DMS 273 treated with DMSO at 0.1 percent for 48 hours (cell line): Measurements from ENCODE around the gene ACR.

Source experiments
- DNase-seq: peaks from one replicate; lab custom pipeline; 2025; lab: John Stamatoyannopoulos, UW

The ACR gene

DNA sequence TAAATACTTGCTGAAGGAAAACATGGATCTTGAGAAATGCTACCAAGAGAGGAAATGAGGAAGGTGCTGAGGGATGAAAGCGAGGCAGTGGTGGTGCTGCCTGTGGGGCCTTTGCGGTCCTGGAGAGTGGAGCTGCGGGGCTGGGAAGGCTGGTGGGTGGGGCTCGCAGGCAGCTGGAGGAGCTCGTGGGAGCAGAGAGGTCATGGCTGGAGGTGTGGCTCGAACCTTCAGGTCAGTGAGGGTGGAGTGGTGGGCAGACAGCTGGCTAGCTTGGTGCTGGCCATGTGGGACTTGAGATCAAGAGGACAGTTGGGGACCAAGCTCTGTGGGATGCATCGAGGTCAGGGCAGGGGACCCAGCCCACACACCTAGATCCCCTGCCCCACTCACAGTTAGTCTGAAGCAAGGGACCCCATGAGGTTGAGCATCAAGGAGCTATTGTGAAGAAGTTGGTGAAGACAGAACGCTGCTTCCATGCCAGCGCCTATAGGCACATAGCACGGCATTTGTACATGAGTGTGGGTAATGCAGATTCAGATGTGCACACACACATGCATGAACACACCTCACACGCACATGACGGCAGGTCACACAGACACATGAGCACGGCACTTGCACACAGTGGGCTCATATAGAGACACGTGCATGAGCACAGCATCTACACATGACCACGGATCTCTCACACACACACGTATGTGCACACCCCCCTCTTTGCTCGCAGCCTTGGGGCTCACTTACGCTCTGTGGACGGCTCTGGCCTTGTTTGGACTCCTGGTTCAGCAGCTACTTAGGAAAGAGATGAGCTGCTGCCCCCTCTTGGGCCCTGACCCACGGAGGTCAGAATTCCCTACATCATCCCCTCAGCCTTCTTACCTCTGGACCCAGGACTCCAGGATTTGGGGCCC lies 34.9 kb upstream of the ACR start:
- no peak for DNase-seq

DNA sequence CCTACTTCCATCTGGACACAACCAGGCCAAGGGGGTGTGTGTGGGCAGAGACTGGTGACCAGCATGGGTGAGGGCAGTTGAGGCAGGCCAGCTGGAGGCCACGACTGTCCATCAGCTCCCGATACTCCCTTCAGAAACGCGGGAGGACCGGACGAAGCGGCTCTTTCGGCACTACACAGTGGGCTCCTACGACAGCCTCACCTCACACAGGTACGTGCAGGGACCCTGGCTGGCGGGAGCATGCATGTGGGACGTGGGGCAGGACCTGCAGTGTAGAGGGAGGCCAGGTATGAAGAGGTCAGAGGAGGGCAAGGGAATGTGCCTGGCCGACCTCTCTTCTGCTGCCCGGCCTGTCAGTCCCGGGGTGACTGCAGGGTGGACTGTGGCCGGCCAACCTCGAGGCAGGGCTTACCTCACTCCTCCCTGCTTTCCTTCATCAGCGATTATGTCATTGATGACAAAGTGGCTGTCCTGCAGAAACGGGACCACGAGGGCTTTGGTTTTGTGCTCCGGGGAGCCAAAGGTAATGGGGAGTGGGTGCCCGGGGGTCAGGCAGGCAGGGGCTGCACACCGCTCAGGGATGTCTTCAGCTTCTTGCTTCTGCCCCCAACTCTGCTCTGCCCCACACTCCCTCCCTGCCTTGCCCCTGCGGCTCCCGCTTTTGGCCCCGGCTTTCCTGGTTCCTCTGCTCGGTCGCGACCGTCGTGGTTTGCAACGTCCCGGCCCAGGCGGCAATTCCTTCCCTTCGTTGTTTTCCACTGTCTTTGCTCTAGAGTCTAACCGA lies 34.1 kb upstream of the ACR start:
- no peak for DNase-seq

DNA sequence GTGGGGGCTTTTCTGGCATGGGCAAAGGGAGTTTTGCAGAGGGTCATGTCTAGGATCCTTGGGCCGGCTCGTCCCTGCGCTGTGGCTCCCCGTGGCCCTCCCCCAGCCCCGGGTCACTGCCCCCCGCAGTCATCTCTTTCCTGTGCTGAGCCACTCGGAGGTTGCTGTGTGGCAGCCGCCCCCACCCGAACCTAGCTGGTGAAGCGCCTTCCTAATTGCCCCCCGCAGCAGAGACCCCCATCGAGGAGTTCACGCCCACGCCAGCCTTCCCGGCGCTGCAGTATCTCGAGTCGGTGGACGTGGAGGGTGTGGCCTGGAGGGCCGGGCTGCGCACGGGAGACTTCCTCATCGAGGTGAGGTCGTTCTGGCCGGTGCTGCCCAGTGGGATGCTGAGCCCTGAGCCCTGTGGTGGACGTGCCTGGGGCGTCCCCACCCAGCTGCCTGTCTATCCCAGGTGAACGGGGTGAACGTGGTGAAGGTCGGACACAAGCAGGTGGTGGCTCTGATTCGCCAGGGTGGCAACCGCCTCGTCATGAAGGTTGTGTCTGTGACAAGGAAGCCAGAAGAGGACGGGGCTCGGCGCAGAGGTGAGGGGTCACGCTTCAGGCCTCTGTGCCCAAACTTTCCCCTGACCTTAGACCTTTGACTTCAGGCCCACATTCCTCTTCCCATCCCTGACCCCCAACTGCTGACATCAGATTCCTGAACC lies 33.3 kb upstream of the ACR start:
- no peak for DNase-seq

DNA sequence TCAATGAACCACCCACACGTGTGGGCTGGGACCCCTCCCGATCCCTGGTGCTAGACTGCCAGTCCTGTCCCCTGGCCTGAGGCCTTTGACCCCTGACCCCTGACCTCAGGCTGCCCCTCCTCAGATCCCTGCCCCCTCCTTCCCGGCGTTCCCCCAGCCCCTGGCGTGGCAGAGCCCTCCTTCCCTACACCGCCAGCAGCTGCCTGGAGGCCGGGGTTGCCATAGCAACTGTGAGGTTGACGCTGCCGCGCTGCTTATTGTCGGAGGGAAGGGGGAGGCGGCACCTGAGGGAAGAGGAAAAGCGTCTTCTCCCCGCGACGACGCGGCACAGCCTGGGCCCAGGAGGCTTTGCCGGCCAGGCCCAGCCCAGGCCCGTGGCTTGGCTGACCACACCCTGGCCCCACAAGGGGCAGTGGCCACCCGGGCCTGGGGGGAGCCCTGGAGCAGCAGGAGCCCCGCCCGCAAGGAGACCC lies 32.7 kb upstream of the ACR start:
- DNase-seq: peak; percentile 7

DNA sequence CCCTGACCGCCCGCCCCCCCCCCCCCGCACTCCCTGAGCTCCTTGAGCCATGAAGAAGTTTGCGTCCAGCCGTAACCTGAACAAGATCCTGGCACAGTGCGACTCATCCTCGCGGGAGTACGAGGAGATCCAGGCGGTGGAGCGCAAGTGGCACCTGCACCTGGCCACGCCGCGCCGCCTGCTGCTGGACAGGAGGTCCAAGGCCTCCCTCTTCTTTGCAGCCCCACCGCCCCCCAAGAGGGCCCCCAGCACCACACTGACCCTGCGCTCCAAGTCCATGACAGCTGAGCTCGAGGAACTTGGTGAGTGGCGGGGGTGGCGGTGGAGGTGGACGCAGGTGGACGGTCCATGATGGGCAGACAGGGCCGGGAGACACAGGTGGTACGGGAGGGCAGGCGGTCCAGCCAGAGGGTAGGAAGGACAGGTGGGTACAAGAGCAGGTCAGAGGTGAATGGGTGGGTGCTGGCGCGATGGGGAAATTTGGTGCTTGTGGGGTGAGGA lies 32.1 kb upstream of the ACR start:
- no peak for DNase-seq

DNA sequence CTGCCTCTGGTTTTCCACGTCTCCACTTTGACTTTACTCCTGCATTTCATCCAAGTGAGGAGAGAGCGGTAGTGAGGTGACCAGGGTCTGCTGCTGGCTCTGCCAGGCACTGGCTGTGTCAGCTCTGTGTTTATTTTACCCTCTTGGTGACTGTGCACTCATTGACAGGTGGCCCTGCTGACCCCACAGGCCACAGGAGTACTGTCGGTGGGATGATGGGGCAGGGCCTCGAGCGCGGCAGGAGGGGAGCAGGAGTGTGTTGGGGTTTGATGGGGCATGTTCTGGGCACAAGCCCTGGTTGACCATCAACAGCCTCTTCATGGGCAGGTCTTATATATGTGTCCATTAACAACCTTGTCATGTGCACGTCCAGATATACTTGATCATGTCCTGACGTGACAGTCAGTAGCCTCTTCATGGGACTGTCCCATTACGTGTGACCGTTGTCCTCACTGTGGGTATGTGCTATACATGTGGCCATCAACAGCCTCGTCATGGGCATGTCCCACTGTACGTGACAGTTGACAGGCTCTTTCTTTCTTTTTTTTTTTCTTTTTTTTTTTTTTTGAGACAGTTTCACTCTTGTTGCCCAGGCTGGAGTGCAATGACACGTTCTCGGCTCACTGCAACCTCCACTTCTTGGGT lies 31.4 kb upstream of the ACR start:
- DNase-seq: no peak

DNA sequence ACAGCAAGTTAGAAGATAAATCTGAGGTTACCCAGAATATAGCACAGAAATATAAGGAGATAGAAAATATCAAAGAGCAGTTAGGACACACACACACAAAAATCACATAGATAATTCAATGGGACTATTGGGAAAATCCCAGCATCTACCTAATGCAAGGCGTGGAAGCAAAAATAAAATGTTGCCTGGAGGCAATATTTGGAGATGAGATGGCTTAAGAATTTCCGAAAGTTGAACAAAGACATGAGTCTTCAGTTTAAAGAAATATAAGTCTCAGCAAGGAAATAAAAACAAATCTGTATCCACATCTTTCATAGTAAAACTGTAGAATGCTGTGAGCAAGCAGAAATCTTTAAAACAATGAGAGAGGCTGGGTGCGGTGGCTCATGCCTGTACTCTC lies 29.5 kb upstream of the ACR start:
- DNase-seq: no peak

DNA sequence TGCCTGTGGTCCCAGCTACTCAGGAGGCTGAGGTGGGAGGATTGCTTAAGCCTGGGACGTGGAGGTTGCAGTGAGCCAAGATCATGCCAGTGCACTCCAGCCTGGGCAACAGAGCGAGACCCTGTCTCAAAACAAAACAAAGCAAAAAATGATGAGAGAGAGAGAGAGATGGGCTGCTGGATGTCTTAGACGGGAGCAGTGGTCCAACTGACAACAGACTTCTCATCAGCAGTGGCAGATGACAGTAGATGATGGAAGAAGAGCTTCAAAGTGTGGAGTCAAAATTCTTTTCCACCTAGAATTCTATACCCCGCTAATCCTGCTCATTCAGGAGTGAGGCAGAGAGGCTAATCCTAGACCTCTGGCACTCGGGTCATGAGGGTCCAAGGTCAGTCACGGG lies 29.0 kb upstream of the ACR start:
- no peak for DNase-seq

DNA sequence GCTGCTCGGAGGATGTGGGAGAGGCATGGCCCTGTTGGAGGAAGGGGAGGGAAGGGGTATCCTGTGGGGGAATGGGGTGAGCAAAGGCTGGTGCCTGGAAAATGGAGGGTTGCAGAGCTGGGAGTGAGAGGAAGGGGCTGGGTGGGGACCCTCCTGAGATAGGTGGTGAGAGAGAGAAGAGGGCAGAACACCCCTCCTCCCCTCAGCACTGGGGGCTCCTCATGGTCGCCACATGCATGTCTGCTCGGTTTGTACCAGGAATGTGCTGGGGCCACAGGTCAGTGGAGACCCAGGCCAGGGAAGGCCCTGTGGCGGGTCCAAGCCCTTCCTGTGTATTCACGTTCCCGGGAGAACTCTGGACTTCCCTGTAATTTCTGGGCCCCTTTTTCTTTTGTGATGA lies 27.8 kb upstream of the ACR start:
- DNase-seq: no peak

DNA sequence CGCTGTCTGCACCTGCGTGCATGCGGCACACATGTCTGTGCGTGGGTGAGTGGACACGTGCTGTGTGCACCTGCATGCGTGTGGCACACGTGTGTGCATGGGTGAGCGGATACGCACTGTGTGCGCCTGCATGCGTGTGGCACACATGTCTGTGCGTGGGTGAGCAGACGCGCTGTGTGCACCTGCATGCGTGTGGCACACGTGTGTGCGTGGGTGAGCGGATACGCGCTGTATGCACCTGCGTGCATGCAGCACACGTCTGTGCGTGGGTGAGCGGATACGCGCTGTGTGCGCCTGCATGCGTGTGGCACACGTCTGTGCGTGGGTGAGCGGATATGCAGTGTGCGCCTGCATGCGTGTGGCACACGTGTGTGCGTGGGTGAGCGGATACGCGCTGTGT lies 27.1 kb upstream of the ACR start:
- no peak for DNase-seq

DNA sequence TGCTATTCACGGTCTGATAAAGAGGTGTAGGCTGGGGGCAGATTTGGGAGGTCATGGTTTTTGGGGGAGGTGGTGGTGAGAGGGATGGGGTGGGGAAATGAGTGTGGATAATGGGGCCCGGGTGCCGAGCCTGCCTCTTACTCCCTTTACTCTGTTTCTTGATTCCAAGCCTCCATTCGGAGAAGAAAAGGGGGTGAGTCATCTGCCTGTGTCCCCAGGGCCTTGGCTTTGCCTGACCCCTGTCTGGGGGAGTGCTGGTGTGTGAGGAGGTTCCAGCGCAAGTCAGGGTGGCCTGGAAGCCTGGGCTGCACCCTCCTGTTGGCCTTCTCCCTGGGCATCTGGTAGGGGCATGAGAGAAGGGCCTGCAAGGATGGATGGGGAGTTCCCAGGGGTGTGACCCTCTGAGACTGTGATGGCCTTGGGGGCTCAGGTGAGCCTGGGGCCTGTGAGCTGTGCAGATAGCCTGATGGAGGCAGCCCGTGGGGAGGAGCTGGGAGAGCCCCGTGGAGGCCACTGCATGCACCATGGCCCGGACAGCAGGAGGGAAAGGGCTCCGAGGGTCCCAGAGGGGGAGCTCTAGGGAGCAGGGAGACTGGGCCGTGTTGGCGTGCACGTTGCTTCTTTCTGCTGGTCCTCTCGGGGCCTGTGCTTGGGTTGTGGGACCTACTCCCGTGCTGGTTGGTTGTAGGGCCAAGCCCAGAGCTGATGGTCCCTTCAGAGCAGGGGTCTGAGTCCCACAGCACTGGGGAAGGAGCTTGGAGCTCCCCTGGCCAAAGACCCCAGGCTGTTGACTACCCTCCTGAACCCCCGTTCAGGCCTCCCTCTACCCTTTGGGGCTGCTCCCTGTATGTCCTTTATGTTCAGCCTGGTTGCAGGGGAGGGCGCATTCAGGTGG lies 26.3 kb upstream of the ACR start:
- no peak for DNase-seq

DNA sequence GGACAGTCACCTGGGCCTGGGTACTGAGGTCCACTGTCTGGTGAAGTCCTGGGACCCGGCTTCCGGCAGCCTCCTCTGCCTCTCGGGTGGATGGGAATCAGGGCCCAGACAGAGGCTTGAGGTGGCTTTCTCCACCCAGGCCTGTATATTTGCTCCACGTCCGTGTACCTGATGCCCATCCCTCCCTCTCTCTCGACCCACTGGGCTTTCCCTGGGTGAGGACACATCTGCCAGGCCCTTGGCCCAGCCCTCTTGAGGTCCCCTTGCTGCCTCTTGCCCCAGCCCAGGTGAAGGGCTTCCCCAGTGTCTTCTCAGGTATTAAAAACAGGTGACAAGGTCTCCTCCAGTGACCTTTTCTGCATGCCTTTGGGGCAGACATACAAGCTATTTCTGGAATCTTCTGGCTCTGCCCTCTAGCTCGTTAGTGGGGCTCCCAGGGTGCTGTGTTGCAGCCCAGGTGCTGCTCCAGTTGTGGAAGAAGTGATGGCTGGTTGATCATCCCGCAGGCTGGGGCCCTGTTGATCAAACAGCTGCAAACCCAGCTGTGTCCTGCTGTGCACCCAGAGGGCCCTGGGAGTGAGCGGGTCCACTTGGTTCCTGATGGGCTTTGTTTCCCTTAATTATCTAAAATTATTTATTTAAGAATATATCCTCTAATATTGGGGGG lies 25.5 kb upstream of the ACR start:
- DNase-seq: no peak

DNA sequence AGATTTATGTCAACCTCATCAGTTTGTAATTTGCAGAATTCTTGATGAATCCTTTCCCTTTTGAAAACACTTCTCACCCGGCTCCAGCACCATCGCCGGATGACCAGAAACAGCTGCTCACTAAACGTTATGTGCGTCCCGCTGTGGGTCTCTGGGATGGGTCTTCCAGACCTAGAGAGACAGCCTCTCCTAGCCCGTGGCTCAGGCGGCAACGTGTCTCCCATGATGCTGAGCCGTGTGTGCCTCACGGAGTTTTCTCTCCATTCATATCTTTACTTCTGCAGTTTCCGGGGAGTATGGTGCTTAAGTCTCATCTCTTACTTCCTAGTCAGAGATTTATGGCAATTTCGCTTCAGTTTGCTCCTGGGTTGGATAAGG lies 25.0 kb upstream of the ACR start:
- no peak for DNase-seq

DNA sequence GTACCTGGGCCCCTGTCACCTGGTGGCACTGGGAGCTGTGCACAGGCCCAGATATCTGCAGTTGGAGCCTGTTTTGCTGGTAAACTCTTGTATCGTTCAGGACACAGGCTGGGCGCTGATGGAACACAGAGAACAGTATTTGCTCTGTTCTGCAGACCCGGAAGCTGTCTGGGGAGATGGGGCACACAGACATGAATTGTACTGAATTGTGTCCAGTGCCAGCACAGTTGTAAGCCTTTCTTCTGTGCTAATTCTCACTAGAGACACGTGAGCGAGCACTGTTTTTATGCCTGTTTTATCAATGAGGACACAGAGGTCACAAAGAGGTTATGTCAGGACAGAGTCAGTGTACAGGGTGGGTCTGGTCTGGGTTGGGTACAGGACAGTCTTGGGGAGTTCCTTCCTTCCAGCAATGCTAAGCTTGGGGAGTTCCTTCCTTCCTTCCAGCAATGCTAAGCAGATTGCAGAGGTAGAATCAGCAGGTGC lies 24.4 kb upstream of the ACR start:
- DNase-seq: no peak

DNA sequence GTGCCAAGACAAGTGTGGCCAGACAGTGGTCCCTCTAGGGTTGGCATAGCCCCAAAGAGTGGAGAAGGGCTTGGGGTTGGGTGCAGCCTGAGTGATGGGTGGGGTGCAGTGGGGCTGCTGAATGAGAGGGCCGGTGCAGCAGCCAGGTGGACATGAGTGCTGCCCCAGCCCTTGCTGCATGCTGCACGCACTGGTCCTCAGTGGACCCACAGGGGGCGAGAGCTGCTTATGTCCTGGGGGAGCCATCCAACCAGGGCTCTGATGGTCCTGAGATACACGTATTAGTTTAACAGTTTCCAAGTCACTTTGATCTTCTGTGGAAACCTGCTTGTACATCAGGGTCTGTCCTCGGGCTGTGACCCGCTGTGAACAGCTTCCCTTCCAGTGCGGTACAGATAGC lies 23.9 kb upstream of the ACR start:
- DNase-seq: no peak

DNA sequence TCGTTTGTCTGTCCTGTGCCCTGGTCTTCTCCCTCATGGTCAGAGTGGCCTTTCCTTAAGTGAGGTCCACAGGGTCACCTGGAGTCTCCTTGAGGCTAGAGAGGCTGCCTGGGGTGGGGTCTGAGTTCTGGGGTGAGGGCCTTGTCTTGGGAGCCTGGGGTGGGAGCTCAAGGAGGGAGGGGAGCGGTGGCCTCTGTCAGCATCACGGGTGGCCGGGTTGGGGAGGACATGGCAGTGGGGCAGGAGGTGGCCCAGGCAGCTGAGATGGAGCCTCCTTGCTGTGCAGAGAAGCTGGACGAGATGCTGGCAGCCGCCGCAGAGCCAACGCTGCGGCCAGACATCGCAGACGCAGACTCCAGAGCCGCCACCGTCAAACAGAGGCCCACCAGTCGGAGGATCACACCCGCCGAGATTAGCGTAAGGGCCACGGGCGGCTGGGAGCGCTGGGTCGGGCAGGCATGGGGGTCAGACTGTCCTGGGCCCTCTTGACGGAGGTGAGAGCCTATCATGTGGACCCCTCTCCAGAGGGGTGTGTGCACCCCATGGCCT lies 23.3 kb upstream of the ACR start:
- DNase-seq: no peak

DNA sequence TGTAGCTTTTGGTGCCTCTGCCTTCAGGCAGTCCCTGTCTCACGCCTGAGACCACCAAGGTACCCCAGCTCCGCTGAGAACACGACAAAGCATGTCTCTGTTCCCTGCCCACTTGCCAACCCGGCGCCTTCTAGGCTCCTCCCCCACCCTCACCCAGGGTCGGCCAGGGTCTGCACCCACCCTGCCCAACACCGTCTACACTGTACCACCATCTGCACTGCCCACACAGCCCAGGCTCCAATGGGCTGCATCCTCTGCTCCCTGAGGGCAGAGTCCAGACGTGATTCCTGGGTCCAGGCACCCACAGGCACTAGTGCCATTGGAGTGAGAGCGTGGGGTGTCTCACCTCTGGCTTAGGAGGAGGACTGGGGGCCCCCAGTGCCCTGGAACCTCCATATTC lies 22.8 kb upstream of the ACR start:
- no peak for DNase-seq

DNA sequence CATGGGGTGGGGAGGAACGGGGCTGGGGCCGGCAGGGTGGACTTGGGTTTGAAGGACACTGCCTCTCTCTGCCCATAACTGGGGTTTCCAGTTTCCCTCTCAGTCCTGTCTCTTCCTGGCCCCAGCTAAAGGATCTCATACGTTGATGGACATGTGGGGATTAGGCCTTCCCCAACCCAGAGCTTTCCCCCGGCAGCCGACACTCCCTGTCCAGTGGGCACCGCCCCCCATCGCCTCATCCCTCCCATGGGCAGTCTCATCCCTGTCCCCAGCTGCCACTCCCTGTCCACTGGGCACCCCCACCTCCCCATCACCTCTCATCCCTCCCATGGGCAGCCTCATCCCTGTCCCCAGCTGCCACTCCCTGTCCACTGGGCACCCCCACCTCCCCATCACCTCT lies 22.2 kb upstream of the ACR start:
- DNase-seq: no peak

DNA sequence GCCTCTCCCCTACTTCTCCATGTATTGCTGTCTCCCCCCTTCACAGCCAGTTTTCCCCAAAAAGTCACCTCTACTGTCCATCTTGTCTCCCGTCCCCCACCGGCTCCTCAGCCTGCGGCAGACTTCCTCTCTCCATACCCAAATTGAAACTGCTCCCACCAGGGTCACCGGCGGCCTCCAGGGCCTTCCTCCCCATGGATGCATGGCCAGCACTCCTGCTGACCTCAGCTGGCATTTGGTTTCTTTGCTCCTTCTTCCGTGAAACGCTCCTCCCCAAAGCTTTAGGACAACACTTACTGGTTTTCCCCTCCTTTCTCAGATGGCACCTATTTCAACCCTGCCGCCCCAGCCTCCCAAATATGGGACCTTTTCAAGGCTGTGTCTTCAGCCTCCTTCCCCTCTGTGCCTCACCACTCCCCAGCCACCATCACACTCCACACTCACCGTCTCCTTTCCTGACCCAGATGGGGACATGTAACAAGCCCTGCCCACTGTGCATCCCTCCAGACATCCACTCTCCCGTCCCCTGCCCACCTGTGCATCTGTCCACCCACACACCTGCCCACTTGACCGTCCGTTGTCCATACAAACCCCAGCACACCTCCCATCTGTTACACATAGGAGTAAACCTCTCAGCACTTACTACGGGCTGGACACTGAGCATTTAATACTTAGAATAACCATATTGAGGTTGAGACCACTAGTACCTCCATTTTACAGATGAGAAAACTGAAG lies 21.5 kb upstream of the ACR start:
- no peak for DNase-seq
